Activated CD4-positive, alpha-beta T cell treated with anti-CD3 and anti-CD28 coated beads, Interleukin-2, amount 50 U/mL, for 1 hour (primary cell): Measurements from ENCODE around the gene NFX1.

Source experiments
- DNase-seq: peaks from one replicate; pipeline ENCODE4 v3.0.0-alpha.2; 2020

The NFX1 gene

DNA sequence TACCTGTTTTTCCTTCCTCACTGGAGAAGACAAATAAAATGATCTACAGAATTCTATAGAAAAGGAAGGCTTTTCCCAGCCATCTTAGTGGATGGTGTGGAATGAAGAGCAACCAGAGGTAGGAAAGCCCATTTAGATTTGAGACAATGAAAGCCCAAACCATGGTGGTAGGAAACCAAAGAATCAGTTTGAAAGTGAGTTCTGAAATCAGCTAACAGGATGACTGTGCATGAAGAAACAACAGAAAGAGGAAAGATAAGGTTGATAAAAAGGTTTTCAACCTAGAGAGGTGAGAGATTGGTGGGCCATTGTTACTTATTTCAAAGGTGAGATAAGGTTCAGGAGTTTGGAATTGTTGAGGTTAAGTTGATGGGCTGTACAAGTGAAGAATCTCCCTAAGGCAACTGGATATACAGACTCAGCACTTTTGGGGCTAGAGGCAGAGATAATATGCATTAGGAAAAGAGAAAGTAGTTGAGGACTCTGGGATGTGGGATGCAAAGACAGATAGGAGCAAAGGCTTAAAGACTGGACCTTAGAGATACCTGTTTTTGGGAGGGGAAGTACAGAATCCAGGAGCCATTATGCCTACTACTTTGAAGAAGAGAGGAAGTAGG, 23.1 kb upstream of the NFX1 start:
- no peak for DNase-seq

DNA sequence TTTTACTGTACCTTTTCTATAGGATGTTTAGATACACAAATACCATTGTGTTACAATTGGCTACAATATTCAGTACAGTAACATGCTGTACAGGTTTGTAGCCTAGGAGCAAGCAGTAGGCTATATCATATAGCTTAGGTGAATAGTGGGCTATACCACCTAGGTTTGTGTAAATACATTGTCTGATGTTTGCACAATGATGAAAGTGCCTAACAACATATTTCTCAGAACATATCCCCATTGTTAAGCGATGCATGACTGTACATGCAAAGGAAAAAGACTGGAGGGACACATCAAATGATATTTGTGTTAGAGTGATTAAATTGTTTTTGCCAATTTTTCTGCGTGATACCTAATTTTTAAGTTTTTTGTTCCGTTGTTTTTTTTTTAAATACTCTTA, 20.2 kb upstream of the NFX1 start:
- no peak for DNase-seq

DNA sequence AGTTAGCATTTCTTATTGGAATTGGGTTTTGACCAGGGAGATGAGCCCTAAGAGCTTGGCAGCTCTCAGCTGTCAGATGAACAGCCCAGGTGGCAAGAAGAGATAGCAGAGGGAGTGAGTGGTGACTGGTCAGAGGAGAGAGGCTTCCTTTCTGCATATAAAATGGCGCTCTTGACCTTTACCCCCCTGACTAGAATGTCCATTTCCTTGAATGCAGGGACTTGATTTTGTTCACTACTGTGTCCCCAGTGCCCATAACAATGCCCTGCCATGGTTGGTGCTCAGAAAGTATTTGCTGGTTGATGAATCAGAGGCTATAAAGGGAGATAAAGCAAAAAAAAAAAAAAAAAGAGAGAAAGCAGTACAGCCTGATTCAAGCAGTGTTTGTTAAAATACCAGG, 18.3 kb upstream of the NFX1 start:
- DNase-seq, result no peak

DNA sequence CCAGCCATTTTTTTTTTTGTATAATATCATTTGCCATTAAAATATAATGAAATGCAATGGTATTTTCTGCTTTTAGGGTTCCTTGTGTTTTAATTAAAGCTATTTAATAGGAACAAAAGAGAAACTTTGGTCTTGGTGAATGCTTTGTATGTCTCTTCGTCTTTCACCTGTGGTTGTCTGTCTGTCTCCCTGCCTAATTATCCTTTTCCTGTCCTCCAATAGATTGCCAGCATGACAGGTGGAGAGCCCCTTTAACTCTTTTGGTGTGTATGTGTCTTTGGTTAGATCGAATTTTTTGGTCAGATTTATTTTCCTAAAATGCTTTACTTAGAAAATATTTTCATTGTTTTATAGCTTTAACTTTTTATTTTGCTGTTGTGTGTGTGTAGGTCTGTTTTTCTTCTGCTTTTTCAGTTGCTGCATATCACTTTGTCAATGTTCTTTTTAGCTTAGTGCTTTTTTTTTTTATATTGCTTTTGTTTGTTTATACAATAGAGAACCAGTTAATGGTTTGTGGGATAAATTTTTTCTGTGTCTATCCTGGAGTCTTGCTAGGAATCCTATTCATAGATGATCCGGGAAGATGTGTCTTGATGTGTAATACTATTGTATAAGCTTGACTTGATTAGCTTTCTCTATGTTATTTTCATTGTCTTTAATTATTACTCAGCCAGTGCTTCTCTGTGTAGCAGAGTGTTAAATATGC, 16.9 kb upstream of the NFX1 start:
- no peak for DNase-seq

DNA sequence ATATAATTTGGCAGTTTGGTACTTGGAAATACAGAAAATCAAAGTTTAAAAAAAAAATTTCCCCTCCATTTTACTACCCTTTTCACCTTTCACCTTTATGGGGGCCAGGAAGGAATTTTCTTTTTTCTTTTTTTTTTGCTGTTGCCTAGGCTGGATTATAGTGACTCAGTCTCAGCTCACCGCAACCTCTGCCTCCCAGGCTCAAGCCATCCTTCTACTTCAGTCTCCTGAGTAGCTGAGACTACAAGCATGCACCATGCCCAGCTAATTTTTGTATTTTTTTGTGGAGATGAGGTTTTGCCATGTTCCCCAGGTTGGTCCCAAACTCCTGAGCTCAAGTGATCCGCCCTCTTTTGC, 16.4 kb upstream of the NFX1 start:
- DNase-seq, result no peak

DNA sequence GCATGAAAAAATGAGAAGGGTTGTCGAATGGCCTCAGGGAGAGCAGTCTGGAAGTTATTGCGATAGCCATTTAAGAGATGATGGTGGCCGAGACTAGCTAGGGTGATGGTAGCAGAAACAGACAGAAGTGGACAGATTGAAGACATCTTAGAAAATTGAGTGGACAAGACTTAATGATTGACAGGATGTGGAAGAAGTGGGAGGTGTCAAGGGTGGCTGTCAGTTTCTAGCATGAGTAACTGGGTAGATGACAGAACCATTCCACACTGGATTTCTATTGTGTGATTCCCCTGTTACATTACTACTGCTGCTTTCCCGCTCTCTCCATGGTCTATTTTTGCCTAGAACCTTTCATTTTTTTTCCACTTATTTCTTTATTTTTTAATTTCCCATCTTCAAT, 12.8 kb upstream of the NFX1 start:
- DNase-seq, result no peak

DNA sequence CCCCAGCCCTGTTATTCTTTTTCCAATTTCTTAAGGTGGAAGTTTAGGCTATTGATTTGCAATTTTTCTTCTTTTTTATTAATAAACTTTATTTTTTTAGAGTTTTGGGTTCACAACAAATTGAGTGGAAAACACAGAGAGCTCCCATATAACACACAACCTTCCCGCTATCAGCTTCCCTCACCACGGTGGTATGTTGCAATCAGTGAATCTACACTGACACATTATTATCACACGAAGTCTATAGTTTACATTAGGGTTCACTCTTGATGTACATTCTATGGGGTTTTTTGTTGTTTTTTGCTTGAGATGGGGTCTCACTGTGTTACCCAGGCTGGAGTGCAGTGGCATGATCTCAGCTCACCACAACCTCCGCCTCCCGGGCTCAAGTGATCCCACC, 4.8 kb upstream of the NFX1 start:
- no peak for DNase-seq

DNA sequence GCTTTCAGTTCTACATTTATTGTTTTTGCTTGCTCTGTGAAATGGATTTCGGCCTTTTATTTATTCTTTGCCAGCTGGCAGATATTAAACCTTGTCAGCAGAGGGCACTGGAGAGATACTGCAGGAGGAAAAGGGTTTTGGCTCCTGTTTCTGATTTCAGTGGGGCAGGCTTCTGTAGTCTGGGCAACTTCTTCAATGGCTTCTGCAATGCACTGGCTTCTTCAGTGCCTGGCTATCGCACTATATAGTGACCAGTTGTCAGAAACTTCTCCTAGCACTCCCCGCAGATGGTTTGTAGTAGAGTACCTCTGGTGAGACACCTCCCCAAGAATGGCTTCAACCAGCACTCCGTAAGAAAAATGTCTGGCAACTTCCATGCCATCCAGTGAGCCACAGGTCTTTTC, 3.2 kb upstream of the NFX1 start:
- DNase-seq, result peak; percentile 39

DNA sequence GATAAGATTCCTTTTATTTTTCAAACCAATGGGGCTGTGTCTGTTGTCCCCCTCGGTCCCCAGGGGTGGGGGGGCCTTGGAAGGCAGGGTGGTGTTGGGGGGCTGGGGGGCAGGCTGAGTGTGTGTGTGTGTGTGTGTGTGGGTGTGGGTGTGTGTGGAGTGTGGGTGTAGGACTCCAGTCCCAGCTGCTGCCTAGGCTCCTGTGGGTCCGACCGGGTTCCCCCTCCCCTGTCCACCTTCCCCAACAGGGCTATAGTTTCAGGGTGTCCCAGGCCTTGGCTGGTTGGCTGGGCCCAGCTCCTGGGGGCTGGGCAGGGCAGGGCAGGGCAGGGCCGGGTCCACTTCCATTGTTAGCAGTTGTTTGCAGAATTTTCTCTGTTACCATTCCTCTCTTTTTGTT, 2.1 kb upstream of the NFX1 start:
- DNase-seq, result no peak

DNA sequence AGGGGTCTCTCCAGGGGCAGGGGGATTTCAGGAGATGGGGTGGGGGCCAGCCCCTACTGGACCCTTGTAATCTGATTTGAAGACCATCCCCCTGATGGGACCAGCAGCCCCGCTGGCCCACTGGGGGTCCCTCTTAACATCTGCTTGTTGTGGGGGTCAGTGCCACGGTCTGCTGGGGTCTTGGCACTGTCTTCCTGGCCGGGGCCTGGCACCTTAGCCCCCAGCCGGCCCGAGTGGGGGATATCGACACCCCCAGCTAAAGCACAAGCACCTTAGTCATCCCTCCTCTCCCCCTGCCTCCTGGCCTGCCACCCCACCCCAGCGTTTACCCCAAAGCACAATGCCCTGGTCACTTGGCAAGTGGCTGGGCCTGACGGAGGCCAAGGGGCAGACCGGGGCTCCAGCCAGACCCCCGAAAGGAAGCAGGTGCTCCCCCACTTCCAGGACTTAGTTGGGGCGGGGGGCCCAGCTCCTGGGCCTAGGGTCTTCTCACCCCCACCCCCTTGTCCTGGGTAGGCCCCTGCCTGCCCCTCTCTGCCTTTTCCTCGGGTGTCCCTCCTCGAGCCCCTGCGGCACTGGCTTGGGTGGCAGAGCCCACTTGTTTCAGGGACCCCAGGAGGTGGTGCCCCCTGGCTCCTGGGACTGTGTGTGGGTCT, 1.4 kb upstream of the NFX1 start:
- DNase-seq, result no peak

DNA sequence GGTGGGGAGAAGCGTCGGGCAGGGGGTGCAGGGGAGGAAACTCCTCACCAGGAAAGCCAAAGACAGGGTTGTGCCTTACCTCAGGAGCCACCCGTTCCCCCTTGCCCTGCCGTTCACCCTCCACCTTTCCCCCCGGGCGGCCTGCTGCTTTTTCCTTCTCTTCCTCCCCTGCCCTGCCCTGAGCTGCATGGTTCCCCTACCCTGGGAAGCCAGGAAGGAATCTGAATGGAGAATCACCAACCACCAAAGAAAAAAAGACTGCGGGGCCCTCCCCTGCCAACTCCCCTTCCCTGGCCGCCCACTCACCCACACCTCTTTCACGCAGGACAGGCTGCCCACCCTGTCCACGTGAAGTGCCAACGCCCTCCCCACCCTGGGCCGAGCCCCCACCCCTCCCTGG, 820 bp upstream of the NFX1 start:
- peak; percentile 14 for DNase-seq

DNA sequence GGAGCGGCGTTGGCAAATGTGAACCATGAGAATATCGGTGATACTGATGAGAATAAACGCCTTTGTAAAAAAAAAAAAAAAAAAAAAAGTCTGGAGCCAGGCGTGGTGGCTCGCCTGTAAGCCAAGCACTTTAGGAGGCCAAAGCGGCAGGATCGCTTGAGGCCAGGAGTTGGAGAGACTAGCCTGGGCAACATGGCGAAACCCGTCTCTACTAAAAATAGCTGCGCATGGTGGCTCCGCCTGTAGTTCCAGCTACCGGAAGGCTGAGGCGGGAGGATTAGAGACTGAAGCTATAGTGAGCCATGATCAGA, 425 bp upstream of the NFX1 start:
- DNase-seq, result no peak

DNA sequence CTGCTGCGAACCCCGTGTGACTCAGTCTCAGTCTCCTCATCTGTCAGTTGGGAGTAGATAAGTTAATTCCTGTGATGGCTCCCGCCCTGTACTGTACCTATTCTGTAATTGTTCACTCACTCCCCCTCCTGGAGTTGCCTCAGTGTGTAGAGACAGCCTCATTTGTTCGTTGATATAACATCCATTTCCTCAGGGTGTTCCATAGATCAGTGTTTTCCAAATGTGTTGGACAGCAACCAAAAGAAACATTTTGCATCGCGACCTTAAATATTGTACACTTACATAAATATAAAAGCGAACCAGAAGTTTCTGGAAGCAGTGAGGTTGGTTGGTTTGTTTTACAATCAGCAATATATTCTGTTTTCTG, 698 bp downstream of the NFX1 start:
- DNase-seq, result no peak

DNA sequence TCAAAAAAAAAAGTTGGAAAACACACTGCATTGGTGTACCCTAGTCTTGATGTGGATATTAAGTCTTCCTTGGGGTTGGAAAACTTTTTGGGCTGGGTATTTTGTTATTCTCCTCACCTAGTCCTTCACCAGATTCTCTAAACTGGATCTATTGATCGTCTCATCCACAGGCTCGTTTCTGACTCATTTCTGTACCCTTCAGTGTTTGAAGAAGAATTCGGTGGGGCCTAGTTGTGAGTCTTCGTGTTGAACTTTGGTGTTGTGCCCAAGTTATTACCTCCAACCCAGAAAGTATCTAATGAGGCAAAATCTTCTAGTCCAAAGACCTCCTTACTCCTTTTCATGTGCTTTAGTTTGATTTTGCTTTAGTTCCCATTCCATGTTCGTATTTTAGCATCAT, 1.6 kb downstream of the NFX1 start:
- no peak for DNase-seq

DNA sequence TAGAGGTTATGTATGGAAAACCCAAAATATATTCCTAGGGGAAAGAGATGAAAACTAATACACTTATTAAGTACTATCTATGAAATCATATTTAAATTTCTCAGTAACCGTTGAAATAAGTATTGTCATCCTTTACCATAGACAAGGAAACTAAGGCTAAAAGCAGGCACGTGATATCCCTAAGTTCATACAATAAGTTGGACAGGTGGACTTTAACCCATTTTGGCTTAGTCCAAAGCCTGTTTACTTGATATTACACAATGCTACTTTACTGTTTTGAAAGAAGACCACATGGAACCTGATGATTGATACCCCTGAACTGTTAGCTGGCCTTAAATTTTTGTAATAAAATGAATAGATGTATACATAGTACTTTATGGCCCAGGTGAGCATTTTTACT, 3.5 kb downstream of the NFX1 start:
- no peak for DNase-seq

DNA sequence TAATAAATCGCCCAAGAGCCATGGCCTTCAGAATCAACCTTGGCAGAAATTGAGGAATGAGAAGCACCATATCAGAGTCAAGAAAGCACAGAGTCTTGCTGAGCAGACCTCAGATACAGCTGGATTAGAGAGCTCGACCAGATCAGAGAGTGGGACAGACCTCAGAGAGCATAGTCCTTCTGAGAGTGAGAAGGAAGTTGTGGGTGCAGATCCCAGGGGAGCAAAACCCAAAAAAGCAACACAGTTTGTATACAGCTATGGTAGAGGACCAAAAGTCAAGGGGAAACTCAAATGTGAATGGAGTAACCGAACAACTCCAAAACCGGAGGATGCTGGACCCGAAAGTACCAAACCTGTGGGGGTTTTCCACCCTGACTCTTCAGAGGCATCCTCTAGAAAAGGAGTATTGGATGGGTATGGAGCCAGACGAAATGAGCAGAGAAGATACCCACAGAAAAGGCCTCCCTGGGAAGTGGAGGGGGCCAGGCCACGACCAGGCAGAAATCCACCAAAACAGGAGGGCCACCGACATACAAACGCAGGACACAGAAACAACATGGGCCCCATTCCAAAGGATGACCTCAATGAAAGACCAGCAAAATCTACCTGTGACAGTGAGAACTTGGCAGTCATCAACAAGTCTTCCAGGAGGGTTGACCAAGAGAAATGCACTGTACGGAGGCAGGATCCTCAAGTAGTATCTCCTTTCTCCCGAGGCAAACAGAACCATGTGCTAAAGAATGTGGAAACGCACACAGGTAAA, 4.5 kb downstream of the NFX1 start:
- no peak for DNase-seq

DNA sequence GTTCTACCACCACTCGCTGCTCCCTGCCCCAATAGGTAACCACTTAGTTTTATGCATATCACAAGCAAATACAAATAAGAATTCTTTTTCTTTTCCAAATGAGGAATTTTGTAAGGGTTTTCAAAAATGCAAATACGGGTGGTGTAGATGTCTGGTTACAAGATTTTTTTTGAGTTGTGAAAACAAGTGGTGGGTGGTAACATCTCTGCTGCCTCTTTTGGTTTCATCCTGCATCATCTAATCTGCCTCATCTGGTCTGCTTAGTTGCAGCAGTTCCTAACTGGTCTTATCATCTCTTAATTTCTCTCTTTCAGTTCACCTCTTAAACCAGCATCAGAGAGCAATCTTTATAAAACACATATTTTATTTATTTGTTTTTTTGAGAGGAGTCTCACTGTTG, 5.3 kb downstream of the NFX1 start:
- no peak for DNase-seq

DNA sequence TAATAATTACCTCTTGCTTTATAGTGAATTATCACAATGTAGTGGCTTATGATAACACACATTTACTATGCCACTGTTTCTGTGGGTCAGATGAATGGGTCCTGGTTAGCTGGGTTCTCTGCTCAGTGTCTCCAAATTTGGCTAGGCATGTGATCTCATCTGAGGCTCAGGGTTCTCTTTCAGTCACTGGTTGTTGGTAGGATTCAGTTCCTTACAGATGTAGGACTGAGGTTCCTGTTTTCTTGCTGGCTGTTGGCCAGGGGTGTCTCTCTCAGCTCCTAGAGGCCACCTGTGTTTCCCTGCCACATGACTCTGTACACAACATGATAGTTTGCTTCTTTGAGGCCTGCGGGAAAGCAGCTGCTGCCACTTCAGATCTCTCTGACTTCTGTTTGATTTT, 7.1 kb downstream of the NFX1 start:
- no peak for DNase-seq

DNA sequence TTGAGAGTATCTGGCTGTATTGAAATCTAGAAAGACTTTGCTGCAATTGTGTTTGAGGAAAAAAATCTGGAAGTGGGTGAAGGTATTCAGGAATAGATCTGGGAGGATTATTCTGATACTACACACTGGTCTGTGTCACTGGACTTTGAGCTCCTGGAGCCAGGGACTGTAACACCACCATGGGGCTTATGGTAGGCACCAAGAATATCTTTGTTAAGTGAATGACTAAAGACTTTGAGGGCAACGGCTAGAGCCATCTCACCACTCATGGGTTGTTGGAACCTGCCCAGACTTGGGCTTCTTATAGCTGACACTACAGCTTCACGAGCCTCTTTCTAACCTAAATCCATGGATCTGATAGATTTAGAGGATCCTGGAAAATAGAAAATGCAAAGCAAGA, 10.2 kb downstream of the NFX1 start:
- DNase-seq, result no peak

DNA sequence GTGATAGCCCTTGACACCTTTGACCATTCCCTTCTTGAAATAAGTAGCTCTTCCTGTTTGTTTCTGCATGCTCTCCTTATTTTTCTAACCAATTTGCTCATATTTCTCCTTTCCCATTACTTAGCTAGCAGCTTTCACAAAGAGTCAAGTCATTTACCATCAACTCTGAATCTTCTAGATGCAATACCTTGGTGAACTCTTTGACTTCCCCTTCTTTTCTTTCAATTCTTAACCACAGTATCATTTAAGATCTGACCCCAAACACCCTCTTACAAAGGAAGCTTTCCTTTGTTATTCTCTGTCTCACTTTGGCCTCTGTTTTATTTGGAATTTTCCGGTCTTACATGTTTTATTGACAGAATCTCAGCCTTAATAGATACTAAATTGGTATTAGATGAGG, 14.0 kb downstream of the NFX1 start:
- no peak for DNase-seq

DNA sequence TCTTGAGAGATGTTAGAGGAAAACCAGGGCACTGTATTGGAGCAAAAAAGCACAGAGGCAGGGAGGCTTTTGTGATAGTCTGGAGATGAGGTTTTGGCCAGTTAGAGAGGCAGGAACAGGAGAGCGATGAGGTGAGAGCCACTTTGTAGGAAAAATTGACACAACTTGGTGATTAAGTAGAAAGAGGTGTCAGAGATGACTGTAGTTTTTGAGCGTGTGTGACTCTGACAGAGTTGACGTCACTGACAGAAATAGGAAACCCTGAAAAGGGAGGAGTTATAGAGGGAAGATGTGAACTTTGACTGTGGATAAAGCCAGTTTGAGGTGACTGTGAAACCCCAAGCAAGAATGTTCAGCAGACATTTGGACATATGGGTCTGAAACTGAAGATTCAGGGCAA, 15.7 kb downstream of the NFX1 start:
- DNase-seq, result no peak

DNA sequence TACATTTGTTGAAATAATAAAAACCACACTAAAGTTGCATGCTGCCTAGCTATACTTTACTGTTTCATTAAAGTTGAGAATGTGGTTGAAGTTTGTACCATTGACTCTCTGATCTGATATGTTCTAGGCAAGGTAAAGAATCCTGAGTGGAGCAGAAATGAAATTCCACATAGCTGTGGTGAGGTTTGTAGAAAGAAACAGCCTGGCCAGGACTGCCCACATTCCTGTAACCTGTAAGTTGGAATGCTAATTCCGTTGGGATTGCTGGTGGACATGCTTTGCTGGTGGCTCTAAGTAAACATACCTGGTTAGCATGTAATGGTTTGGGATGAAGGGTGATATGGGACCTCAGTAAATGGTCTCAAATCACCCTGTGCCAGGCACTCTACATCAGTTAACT, 16.8 kb downstream of the NFX1 start:
- DNase-seq, result no peak

DNA sequence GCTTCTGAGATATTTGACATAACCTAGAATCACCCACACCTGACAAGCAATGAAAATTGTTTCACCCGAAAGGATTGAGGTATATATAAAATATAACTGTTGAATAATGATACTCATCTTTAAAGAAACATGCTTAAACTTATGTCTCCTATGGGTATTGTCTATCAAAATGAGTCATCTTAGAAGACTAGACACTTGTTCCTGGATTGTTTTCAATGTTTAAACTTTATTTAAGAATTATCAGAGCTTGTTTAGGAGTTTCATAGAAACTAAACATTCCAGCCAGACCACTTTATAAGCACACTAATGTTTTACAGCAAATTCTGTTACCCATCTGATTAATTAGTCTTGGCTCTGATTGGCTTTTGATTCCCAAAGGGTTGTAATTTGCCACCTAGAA, 19.6 kb downstream of the NFX1 start:
- DNase-seq, result no peak

DNA sequence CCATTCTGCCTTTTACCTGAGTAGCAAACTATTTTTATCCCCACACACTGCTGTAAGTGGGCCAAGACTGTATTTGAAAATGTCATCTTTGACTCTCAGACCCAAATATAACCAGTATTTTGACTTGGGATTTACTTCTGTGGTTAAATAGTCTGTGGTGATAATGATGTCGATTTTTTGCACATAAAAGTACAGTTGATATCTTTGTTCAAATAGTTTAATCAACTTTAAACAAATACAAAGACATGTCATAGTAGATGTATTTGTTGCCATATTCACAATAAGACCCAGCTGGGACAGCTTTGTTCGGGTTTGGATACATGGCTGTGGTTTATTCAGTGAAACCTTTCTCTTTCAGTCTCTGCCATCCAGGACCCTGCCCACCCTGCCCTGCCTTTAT, 20.4 kb downstream of the NFX1 start:
- no peak for DNase-seq
